Peyer's patch (tissue), 4 donors: Measurements from ENCODE around the gene ZNF318. TPM values are rescaled to one million over a fixed set of nuclear protein-coding genes. Genes with fewer than 3 reads are reported as not detected.
"Not testable (repeated sequence)": the region's sequence is repeated elsewhere in the genome, so short reads cannot be mapped to it uniquely, and the experiment has no call there.

ENCODE experiments used
- DNase-seq, 3 donors: peaks; one replicate each; pipeline ENCODE4 v3.0.0-alpha.2; 2017 to 2019
- H3K27ac ChIP-seq, 4 donors: fragments of 200-600 bp; sonication (generic); one replicate each; pipeline ENCODE4 v1.5.1; 2016 to 2019
- H3K27me3 ChIP-seq, 2 donors: fragments of 200-600 bp; sonication (generic); one replicate each; pipeline ENCODE4 v1.5.1; 2019
- H3K36me3 ChIP-seq, 3 donors: fragments of 200-600 bp; sonication (generic); one replicate each; pipeline ENCODE4 v1.5.1; 2016 to 2019
- H3K4me1 ChIP-seq, 4 donors: fragments of 200-600 bp; sonication (generic); one replicate each; pipeline ENCODE4 v1.5.1; 2016 to 2019
- H3K4me3 ChIP-seq, 4 donors: fragments of 200-600 bp; sonication (generic); 1 replicate in 3 of 4; 2 replicates in 1 of 4; pipeline ENCODE4 v1.5.1; 2016 to 2019; ENCODE audit warnings: mild to moderate bottlenecking in 1 of 4
- H3K9me3 ChIP-seq, 4 donors: fragments of 200-600 bp; sonication (generic); one replicate each; pipeline ENCODE4 v1.5.1; 2016 to 2019; ENCODE audit warnings: mild to moderate bottlenecking in 1 of 4
- POLR2A ChIP-seq, 2 donors: fragments of 450-650 bp; IDR thresholded peaks; one replicate each; pipeline ENCODE4 v1.5.1; 2017; ENCODE audit warnings: antibody characterized with exemption in 2 of 2, mild to moderate bottlenecking in 2 of 2, moderate library complexity in 2 of 2
- total RNA-seq, 4 donors: library from RNA; depleted of rRNA; stranded (reverse); fragments of >200 nt; gene quantifications; one replicate each; pipeline ENCODE4 v1.1.0, GENCODE V29; 2016
- TF ChIP-seq, protein P1 (sequence below), 6 experiments: fragments of 450-650 bp in 4 of 6; fragments of 200-600 bp in 2 of 6; sonication (generic) in 1 of 6; IDR thresholded peaks; one replicate each; pipeline ENCODE4 v1.5.1; 2017 to 2019; ENCODE audit warnings: antibody characterized with exemption in 6 of 6, mild to moderate bottlenecking in 3 of 6, moderate library complexity in 1 of 6

Gene ZNF318
- total RNA-seq, 4 donors from 2014 or later: 16.6 to 42.9 (median 24.5) TPM

DNA sequence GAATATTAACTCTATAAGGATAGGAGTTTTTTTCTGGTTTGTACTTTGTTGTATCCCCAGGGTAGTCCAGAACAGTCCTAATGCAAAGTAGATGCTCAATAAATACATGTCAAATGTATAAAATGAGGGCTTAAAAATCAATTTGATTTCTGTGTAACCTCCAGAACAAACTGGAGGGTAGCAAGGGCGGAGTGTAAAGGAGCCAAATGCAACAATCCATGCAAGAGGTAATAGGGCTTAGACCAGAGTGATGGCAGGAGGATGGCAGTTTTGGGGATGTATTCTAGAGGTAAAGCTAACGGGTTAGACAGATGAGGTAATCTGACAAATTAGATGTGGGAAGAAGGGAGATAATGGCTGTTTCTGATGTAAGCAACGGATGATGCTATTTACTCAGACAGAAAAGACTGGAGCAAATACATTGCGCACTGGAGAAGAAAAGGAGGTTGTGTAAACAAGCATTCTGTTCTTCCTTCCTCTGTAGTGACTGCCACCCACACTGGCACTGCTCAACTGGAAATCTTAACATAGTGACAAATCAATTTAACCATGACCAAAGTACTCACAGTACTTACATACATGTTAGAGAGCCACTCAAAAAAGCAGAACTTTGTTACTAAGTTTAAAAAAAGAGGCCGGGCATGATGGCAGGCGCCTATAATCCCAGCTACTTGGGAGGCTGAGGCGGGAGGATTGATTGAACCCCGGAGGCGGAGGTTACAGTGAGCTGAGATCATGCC is 2.0 kb downstream of the ZNF318 start:
- H3K4me3 ChIP-seq: peak overlapping the region in 1 of 4 donors; percentile 72

GRCh38 chr6:43361269-43361668 is 8.2 kb downstream of the ZNF318 start:
- Histone ChIP-seq H3K36me3 (peaks cover 0 to 66% (median 0%) of the 10 kb centered on the region in 3 donors), H3K4me3 (no peak overlapping the region), H3K9me3 (no peaks in the 10 kb centered on the region), H3K27ac (no peak overlapping the region), H3K4me1 (peaks cover 0 to 3% (median 0%) of the 10 kb centered on the region in 4 donors), H3K27me3 (no peaks in the 10 kb centered on the region)
- DNase-seq: no peak
- TF ChIP-seq POLR2A (IDR thresholded peaks at IDR 0.05): no peak

More for the DNA sequence above, 2.0 kb downstream of the ZNF318 start:
- peak in 2 of 3 donors; percentile 53 to 55 for DNase-seq
- Histone ChIP-seq H3K4me1 (peaks cover 0 to 20% (median 9%) of the 10 kb centered on the region in 4 donors), H3K36me3 (peaks cover 0 to 28% (median 0%) of the 10 kb centered on the region in 3 donors), H3K9me3 (no peaks in the 10 kb centered on the region), H3K27ac (peak overlapping the region in 1 of 4 donors; percentile 92), H3K27me3 (no peaks in the 10 kb centered on the region)
- no peak for TF ChIP-seq POLR2A (IDR thresholded peaks at IDR 0.05)
- TF ChIP-seq, protein P1, sequence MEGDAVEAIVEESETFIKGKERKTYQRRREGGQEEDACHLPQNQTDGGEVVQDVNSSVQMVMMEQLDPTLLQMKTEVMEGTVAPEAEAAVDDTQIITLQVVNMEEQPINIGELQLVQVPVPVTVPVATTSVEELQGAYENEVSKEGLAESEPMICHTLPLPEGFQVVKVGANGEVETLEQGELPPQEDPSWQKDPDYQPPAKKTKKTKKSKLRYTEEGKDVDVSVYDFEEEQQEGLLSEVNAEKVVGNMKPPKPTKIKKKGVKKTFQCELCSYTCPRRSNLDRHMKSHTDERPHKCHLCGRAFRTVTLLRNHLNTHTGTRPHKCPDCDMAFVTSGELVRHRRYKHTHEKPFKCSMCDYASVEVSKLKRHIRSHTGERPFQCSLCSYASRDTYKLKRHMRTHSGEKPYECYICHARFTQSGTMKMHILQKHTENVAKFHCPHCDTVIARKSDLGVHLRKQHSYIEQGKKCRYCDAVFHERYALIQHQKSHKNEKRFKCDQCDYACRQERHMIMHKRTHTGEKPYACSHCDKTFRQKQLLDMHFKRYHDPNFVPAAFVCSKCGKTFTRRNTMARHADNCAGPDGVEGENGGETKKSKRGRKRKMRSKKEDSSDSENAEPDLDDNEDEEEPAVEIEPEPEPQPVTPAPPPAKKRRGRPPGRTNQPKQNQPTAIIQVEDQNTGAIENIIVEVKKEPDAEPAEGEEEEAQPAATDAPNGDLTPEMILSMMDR (IDR thresholded peaks at IDR 0.05): no peak

DNA sequence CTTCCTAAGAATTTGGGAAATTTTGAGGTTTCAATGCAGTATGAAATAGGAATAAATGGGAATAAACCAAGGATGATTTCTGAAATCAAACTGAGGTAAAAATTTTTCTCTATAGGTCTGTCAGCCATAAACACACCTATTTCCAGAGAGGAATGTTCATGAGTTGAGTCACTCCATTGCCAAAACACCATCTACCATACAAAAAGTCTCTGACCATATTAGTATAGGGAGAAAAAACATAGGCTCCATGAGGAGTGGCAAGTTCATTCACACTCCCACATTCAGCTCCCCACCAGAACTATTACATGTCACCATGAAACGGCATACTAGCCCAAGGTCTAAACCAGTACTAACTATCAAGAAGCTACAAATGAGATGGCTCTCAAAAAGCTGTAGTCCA is 9.6 kb downstream of the ZNF318 start:
- Histone ChIP-seq H3K36me3 (peaks cover 0 to 76% (median 0%) of the 10 kb centered on the region in 3 donors), H3K4me1 (no peaks in the 10 kb centered on the region), H3K9me3 (no peaks in the 10 kb centered on the region), H3K27me3 (no peaks in the 10 kb centered on the region), H3K4me3 (no peak overlapping the region), H3K27ac (no peak overlapping the region)
- TF ChIP-seq, protein P1 (IDR thresholded peaks at IDR 0.05): no peak
- TF ChIP-seq POLR2A (IDR thresholded peaks at IDR 0.05): no peak
- DNase-seq: no peak

DNA sequence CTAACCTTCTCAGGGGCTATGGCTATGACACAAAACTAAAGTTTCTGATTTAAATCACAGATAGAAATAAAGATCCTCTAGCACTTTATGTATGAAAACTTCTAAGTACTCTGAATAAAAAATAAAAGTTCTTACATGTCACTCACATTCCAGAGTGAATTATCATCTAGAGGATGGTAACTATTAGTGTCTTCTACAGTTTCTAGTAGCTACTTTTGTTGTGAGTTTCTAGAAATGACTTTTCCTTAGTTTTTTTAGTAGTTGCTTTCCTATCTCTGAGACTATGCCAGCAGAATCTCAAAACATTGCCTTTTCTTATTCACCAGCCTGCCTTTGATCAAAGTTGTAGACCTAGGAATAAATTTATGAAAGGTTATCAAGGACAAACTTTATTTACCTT is 10.1 kb downstream of the ZNF318 start:
- Histone ChIP-seq H3K27me3 (no peaks in the 10 kb centered on the region), H3K9me3 (no peaks in the 10 kb centered on the region), H3K4me1 (no peaks in the 10 kb centered on the region), H3K27ac (no peak overlapping the region), H3K36me3 (peaks cover 0 to 76% (median 0%) of the 10 kb centered on the region in 3 donors), H3K4me3 (no peak overlapping the region)
- TF ChIP-seq, protein P1 (IDR thresholded peaks at IDR 0.05): no peak
- no peak for TF ChIP-seq POLR2A (IDR thresholded peaks at IDR 0.05)
- no peak for DNase-seq

DNA sequence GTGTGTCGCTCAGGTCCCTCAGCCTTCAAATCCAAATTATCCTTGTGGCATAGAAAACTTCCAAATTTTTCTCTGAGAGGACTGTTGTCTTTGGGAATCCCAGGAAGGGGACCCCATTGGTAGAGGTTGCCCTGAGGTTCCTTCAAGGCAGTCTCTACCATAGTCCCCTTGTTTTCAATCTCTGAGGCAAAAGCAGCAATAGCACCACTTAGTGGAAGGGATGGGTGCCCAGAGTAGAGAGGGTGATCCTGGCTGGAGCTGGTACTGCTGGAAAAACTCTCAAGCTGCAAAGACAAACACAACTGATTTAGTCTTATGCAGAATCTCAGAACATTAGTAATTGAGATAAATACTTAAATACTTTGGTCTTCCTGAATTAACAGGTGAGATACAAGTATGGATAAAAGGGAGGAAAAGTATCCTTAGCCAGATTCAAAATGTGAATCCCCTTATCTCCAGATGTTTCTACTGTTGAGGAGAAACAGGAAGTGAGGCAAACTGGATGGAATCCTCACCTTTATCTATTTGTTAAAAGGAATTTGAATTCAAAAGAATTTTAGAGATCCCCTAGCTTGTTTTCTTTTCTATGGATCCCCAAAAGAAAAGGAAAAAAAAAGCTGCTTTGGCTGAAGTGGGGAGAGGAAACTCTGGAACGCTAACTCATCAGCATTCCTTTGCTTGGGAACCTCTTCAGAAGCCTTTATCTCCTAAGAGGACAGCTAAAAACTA is 13.4 kb downstream of the ZNF318 start:
- DNase-seq: peak in 1 of 3 donors; percentile 55
- Histone ChIP-seq H3K27me3 (no peaks in the 10 kb centered on the region), H3K4me3 (no peak overlapping the region), H3K27ac (no peak overlapping the region), H3K9me3 (no peaks in the 10 kb centered on the region), H3K4me1 (no peaks in the 10 kb centered on the region), H3K36me3 (peaks cover 0 to 66% (median 0%) of the 10 kb centered on the region in 3 donors)
- TF ChIP-seq, protein P1 (IDR thresholded peaks at IDR 0.05): peak in 4 of 6 experiments; percentile 33 to 83 (median 70)
- TF ChIP-seq POLR2A (IDR thresholded peaks at IDR 0.05): no peak

DNA sequence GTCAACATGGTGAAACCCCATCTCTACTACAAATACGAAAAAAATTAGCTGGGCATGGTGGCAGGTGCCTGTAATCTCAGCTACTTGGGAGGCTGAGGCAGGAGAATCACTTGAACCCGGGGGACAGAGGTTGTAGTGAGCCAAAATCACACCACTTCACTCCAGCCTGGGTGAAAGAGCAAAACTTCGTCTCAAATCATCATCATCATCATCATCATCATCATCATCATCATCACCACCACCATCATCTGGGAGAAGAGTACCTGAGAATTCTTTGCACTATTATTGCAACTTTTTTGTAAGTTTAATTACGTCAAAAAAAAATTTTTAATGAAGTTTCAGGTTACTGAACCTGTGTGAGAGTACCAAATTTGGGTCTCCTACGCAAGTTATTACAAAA is 17.5 kb downstream of the ZNF318 start:
- H3K4me3 ChIP-seq, H3K27ac ChIP-seq, H3K9me3 ChIP-seq, DNase-seq, H3K4me1 ChIP-seq, H3K27me3 ChIP-seq: not testable (repeated sequence)
- peaks cover 0 to 69% (median 0%) of the 10 kb centered on the region in 3 donors for H3K36me3 ChIP-seq
